ENCODE data around the gene PYGM.

DNA sequence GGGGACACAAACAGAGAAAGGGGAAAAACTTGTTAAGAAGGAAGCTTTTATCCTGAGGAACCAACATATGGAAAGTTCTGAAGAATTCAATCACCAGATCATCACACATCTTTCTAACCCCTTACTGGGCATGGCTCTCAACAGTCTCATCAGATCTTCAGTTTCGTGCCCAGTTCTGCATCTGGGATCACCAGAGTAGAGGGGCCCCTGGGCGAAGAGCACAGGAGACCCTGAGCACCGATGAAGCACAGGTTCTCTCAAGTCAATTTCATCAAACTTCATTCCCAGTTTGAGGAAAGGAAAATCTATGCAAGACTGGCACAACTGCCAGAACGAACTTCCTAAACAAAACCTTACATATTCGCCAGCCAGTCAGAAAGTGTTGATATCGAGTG is 8.5 kb upstream of the PYGM start:
- no peak for TF ChIP-seq POLR2A (IDR thresholded peaks at IDR 0.05)
- TF ChIP-seq, protein P1, sequence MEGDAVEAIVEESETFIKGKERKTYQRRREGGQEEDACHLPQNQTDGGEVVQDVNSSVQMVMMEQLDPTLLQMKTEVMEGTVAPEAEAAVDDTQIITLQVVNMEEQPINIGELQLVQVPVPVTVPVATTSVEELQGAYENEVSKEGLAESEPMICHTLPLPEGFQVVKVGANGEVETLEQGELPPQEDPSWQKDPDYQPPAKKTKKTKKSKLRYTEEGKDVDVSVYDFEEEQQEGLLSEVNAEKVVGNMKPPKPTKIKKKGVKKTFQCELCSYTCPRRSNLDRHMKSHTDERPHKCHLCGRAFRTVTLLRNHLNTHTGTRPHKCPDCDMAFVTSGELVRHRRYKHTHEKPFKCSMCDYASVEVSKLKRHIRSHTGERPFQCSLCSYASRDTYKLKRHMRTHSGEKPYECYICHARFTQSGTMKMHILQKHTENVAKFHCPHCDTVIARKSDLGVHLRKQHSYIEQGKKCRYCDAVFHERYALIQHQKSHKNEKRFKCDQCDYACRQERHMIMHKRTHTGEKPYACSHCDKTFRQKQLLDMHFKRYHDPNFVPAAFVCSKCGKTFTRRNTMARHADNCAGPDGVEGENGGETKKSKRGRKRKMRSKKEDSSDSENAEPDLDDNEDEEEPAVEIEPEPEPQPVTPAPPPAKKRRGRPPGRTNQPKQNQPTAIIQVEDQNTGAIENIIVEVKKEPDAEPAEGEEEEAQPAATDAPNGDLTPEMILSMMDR (IDR thresholded peaks at IDR 0.05): no peak

Measured in lower leg skin (tissue), 3 donors.